Upper lobe of right lung (tissue), 1 donor: ENCODE results near the gene PRKCA. TPM values are rescaled to one million over a fixed set of nuclear protein-coding genes. Genes with fewer than 3 reads are reported as not detected.
A peak's percentile ranks its signal among the peaks of the same experiment; 100 is the strongest.

Experiments
- ATAC-seq: fragments of 200-7000 bp; cut with Tn5 transposase; one replicate; pipeline ENCODE4 v1.9.1; 2020; ENCODE audit warnings: mild to moderate bottlenecking, moderate library complexity
- DNase-seq: peaks from one replicate; pipeline ENCODE4 v3.0.0-alpha.2; 2020
- H3K27ac ChIP-seq: fragments of 200-600 bp; one replicate; pipeline ENCODE4 v1.8.0; 2022
- H3K27me3 ChIP-seq: fragments of 200-600 bp; one replicate; pipeline ENCODE4 v1.8.0; 2022; ENCODE audit warnings: mild to moderate bottlenecking
- H3K36me3 ChIP-seq: fragments of 200-600 bp; one replicate; pipeline ENCODE4 v1.8.0; 2022
- H3K4me1 ChIP-seq: fragments of 200-600 bp; one replicate; pipeline ENCODE4 v1.8.0; 2022
- H3K4me3 ChIP-seq: fragments of 200-600 bp; one replicate; pipeline ENCODE4 v1.8.0; 2022; ENCODE audit warnings: mild to moderate bottlenecking
- H3K9me3 ChIP-seq: fragments of 200-600 bp; one replicate; pipeline ENCODE4 v1.8.0; 2022
- CTCF ChIP-seq: fragments of 200-600 bp; IDR thresholded peaks from one replicate; pipeline ENCODE4 v1.8.0; 2022; ENCODE audit warnings: antibody characterized with exemption
- intact Hi-C: fragments of 100-400 bp; cut with DNase I; formaldehyde crosslinking; loops from one replicate; pipeline ENCODE4 v1.11.0; 2022
- total RNA-seq: library from RNA; stranded (reverse); fragmentation: NEBNext Ultra II Directional; extraction: Animal tissue kit (Norgen Biotek cat#: 25700); gene quantifications from one replicate; pipeline ENCODE4 v1.2.1, GENCODE V29; 2021
- donor health status: DM: no; HTN: yes; CAD: no; lungs with severe emphysema.

PRKCA gene
- total RNA-seq, 1 donor from 2014 or later = 43.4 TPM

GRCh38 chr17:66330646-66331037 is 28.2 kb downstream of the PRKCA start:
- Histone ChIP-seq H3K9me3 (no peaks in the 10 kb centered on the region), H3K36me3 (no peaks in the 10 kb centered on the region), H3K4me1 (no peaks in the 10 kb centered on the region), H3K4me3 (no peak overlapping the region), H3K27me3 (no peaks in the 10 kb centered on the region), H3K27ac (no peak overlapping the region)
- ATAC-seq (no peak), DNase-seq (no peak)
- intact Hi-C loops = no loop called here
- TF ChIP-seq CTCF = no peak

GRCh38 chr17:66331038-66331816 is 28.8 kb downstream of the PRKCA start:
- intact Hi-C loops = no loop called here
- TF ChIP-seq CTCF = no peak
- Histone ChIP-seq H3K4me1 (no peaks in the 10 kb centered on the region), H3K9me3 (no peaks in the 10 kb centered on the region), H3K36me3 (no peaks in the 10 kb centered on the region), H3K4me3 (no peak overlapping the region), H3K27me3 (no peaks in the 10 kb centered on the region), H3K27ac (peak overlapping the region; percentile 48)
- ATAC-seq (no peak), DNase-seq (no peak)

GRCh38 chr17:66335797-66336196 is 33.4 kb downstream of the PRKCA start:
- Histone ChIP-seq H3K4me1 (peaks cover 15% of the 10 kb centered on the region), H3K4me3 (no peak overlapping the region), H3K27me3 (no peaks in the 10 kb centered on the region), H3K9me3 (no peaks in the 10 kb centered on the region), H3K27ac (no peak overlapping the region), H3K36me3 (no peaks in the 10 kb centered on the region)
- no peak for DNase-seq
- ATAC-seq = no peak
- intact Hi-C loops = no loop called here
- no peak for TF ChIP-seq CTCF

- no peaks in the 10 kb centered on the region for H3K27me3 ChIP-seq
- no peak for TF ChIP-seq CTCF
- DNase-seq = no peak
- no peak for ATAC-seq
- no peaks in the 10 kb centered on the region for H3K36me3 ChIP-seq
- H3K27ac ChIP-seq = no peak overlapping the region
- no peak overlapping the region for H3K4me3 ChIP-seq
- H3K4me1 ChIP-seq = peaks cover 15% of the 10 kb centered on the region
- intact Hi-C loops = no loop called here
- no peaks in the 10 kb centered on the region for H3K9me3 ChIP-seq
Measured at GRCh38 chr17:66337268-66337667, 34.9 kb downstream of the PRKCA start.

GRCh38 chr17:66337866-66338485 is 35.6 kb downstream of the PRKCA start:
- no peak overlapping the region for H3K4me3 ChIP-seq
- intact Hi-C loops = no loop called here
- H3K27ac ChIP-seq = no peak overlapping the region
- H3K4me1 ChIP-seq = peaks cover 15% of the 10 kb centered on the region
- no peak for ATAC-seq
- no peaks in the 10 kb centered on the region for H3K36me3 ChIP-seq
- H3K9me3 ChIP-seq = no peaks in the 10 kb centered on the region
- no peak for DNase-seq
- no peaks in the 10 kb centered on the region for H3K27me3 ChIP-seq
- no peak for TF ChIP-seq CTCF
